Kidney epithelial cell (primary cell): ENCODE results near the gene TSFM. TPM values are rescaled to one million over a fixed set of nuclear protein-coding genes. Genes with fewer than 3 reads are reported as not detected.

Experiments used
- DNase-seq: peaks from one replicate; pipeline ENCODE4 v3.0.0-alpha.2; 2010; ENCODE audit warnings: low read depth
- H3K27me3 ChIP-seq: 2 replicates; pipeline ENCODE4 v1.6.0; 2011; ENCODE audit warnings: low read length; ENCODE audit not compliant: control insufficient read depth, insufficient read depth
- H3K36me3 ChIP-seq: 2 replicates; pipeline ENCODE4 v1.5.1; 2011; ENCODE audit warnings: low read length; ENCODE audit not compliant: control insufficient read depth, insufficient read depth
- H3K4me3 ChIP-seq: 2 replicates; pipeline ENCODE4 v1.5.1; 2011; ENCODE audit warnings: low read depth, mild to moderate bottlenecking, control low read depth, low read length
- CTCF ChIP-seq: IDR thresholded peaks from 2 replicates; pipeline ENCODE4 v1.5.1; 2011; ENCODE audit warnings: mild to moderate bottlenecking, moderate library complexity, low read length, control low read depth, inconsistent platforms; ENCODE audit not compliant: insufficient read depth, poor library complexity, severe bottlenecking
- total RNA-seq: library from RNA; depleted of rRNA; stranded (reverse); fragments of >200 nt; gene quantifications from 2 replicates; pipeline ENCODE4 v1.2.3, GENCODE V29; 2015

Gene TSFM
- total RNA-seq, 1 donor from 2014 or later: 21.5 TPM

- no peak overlapping the region for H3K4me3 ChIP-seq
- peaks cover 61% of the 10 kb centered on the region for H3K27me3 ChIP-seq
- no peak for TF ChIP-seq CTCF
- H3K36me3 ChIP-seq: no peaks in the 10 kb centered on the region
- no peak for DNase-seq
Observed at GRCh38 chr12:57740656-57741412, 41.8 kb upstream of the TSFM start.

- Histone ChIP-seq H3K4me3 (no peak overlapping the region), H3K27me3 (peaks cover 55% of the 10 kb centered on the region), H3K36me3 (no peaks in the 10 kb centered on the region)
- no peak for DNase-seq
- TF ChIP-seq CTCF: no peak
Observed at GRCh38 chr12:57741413-57741789, 41.2 kb upstream of the TSFM start.

- Histone ChIP-seq H3K36me3 (no peaks in the 10 kb centered on the region), H3K4me3 (no peak overlapping the region), H3K27me3 (peaks cover 48% of the 10 kb centered on the region)
- DNase-seq: no peak
- peak; percentile 8 for TF ChIP-seq CTCF
Observed at GRCh38 chr12:57741844-57742738, 40.5 kb upstream of the TSFM start.

GRCh38 chr12:57743769-57744168 lies 38.8 kb upstream of the TSFM start:
- no peak overlapping the region for H3K4me3 ChIP-seq
- no peak for TF ChIP-seq CTCF

GRCh38 chr12:57744194-57744776 lies 38.3 kb upstream of the TSFM start:
- DNase-seq: no peak
- TF ChIP-seq CTCF: no peak
- H3K36me3 ChIP-seq: peaks cover 2% of the 10 kb centered on the region

More at GRCh38 chr12:57743769-57744168, 38.8 kb upstream of the TSFM start:
- Histone ChIP-seq H3K36me3 (peaks cover 1% of the 10 kb centered on the region), H3K27me3 (peaks cover 33% of the 10 kb centered on the region)
- no peak for DNase-seq

More at GRCh38 chr12:57744194-57744776, 38.3 kb upstream of the TSFM start:
- Histone ChIP-seq H3K4me3 (peak overlapping the region; percentile 86), H3K27me3 (peaks cover 28% of the 10 kb centered on the region)
